HG03025 (cell line): ENCODE data around the gene ITGA3.

Experiments used
- ATAC-seq: cut with Tn5 transposase; IDR thresholded peaks from one replicate; pipeline ENCODE4 v1.9.1; 2021; ENCODE audit warnings: mild to moderate bottlenecking, moderate library complexity; ENCODE audit not compliant: unreplicated experiment, low FRiP score

Gene ITGA3

DNA sequence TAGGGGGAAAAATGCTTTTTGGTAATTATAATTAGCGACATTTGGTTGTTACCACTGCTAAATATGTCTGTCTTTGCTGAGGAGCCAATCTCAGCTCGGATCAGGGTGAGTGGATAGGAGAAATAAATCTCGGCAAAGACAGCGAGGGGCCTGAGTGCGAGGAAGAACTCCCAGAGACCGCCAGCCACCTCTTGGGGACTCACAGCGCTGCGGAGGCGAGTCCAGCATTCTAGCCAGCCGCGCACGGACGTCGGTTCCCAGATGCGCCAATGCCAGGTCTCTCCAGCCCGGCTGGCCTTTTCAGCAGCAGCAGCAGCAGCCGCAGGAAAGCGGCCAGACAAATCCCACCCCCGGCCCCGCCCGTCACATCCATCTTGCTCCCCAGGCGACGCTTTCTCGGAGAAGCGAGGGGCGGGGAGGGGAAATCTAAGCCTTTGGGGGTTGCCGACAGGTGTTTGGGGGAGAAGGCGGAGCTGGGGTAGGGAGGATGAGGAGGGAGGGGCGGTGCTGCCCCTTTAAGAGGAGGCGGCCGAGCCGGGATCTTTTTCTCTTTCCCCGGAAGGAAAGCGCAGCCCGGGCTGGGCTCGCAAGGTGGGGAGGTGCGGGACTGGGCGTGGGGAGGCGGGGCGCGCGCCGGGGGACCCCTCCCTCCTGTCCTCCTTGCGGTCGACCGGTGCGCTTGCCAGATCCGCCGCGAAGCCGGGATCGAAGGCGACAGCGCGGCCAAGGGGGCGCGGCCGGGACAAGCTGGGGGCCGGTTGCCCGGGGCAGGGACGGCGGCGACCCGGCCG is at the start of gene ITGA3:
TSS of gene ITGA3 (plus strand) at position 685 of the 791 bp plus-strand sequence. CDS start 330 bp downstream, outside the sequence.
- ATAC-seq, result no peak

DNA sequence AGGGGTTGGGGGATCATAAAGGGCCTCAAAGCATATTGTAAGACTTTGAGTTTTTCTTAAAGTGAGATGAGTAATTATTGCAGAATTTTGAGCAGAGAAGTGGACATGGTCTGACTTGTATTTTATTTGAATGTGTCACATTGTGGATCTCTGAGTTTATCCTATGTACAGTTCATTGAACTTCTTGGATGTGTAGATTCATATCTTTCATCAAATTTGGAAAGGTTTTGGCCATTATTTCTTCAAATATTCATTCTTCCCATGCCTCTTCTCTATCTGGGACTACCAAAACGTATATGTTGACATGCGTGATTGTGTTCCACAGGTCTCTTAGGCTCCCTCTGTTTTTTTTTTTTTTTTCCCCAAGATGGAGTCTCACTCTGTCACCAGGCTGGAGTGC is 46.6 kb upstream of the ITGA3 start:
- ATAC-seq, result no peak

DNA sequence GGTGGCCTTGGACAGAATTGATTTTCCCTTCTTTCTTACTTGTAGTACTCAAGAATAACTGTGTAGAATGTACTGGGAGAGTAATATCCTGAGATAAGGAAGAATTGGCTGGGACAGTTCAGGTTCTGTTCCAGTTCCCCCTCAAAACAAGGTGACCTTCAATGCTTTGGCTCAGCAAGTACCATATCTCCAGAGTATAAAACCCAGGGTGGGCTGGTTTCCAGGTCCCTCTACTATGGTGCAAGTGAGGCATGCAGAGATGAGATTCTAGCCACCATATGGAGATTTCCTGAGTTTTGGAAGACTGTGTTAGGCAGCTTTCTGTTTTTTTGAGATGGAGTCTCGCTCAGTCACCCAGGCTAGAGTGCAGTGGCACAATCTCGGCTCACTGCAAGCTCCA is 42.8 kb upstream of the ITGA3 start:
- ATAC-seq, result no peak

DNA sequence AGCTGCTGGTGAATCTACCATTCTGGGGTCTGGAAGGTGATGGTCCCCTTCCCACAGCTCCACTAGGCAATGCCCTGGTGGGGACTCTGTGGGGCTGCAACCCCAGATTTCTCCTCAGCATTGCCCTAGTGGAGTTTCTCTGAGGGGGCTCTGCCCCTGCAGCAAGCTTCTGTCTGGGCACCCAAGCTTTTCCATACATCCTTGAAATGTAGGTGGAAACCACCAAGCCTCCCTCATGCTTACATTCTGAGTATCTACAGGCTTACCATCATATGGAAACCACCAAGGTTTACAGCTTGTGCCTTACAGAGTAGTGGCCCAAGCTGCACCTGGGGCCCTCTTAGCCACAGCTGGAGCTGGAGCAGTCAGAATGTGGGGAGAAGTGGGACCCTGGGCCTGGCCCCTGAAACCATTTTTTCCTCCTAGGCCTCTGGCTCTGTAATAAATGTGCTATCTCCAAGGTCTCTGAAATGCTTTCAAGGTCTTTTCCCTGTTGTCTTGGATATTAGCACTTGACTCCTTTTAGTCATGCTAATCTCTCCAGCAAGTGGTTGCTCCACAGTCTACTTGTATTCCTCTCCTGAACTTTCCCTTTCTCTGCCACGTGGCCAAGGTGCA is 41.3 kb upstream of the ITGA3 start:
- ATAC-seq, result no peak

DNA sequence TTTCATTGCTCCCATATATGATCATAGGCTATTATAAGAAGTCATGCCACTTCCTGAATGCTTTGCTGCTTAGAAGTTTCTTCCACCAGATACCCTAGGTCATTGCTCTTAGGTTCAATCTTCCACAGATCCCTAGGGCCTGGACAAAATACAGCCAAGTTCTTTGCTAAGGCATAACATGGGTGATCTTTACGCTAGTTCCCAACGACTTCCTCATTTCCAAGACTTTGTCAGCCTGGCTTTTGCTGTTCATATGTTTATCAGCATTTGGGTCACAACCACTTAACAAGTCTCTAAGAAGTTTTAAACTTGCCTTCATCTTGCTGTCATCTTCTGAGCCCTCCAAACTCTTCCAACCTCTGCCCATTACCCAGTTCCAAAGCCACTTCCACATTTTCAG is 40.8 kb upstream of the ITGA3 start:
- ATAC-seq, result no peak

DNA sequence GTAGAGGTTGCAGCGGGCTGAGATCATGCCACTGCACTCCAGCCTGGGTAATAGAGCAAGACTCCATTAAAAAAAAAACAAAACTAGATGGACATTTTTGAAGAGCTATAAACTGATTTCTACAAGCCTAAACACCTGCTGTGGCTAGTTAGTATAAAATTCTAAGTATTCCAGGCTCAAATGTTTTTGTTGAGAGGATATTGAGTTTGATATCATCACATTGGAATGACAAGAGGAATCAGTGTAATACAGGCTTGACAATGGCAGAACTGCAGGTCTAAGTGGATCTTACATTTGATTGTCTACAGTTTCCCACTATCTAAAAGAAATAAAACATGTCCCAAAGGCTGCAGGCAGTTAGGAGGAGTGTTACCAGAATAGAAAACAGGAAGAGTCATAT is 37.0 kb upstream of the ITGA3 start:
- no peak for ATAC-seq

DNA sequence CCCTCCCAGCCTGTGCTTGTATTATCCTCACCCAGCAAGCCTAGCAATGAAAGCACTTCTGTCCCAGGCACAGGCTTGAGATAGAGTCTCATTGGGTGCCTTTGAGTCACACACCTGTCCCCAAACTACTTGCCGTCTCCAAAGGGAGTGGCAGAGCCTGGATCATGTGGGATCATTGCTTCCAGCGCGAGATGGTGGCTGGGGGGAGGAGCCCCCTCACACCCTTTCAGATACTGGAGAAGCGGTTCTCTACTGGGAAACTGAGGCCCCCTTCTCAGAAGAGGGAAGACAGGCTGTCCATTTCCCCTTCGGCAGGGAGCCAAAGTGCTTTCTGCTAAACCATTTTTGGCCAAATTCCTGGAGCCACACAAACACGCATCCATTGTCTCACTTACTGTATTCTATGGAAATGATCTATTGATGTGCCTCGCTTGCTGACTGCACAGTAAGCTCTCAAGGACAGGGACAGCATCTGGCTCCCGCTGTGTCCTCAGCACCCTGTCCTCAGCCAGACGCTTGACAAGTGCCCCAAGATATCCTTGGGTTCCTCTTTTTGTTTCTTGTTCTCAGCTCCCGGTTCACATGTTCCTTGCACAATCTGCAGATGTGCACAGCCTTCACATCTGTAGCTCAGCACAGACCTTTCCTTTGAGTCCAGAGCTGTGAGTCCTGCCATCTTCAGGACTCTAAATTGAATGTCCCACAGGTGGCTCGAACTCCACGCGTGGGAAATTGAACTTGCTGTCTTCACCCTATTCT is 34.9 kb upstream of the ITGA3 start:
- no peak for ATAC-seq

DNA sequence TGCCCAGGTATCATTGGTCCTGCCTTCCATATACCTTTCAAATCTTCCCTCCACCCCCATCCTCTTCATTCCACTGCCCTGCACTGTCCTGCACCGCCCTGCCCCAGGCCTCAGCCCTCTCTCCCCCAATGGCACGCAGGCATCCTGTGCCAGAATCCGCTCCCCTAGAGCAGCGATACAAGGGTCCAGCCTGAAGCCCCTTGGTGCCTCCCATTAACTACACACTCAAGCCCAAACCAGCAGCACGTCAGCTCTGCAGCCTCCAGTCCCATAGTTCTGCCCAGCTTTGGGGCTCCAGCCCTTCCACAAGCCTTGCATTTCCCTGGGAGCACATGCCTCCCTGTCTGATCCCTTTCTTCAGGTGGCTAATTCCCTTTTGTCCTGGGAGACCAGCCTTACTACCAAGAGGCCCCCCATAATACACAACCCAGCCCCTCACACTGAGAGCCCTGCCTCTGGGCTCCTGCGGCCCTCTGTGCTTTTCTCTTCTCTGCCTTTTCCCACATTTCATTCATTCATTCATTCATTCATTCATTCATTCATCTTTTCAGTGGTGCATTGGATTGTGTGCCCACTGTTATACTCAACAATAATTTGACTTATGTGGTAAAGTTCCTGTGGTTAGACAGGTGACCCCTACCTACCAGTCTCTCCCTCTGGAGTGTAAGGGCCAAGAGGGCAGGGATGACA is 34.1 kb upstream of the ITGA3 start:
- ATAC-seq, result no peak

DNA sequence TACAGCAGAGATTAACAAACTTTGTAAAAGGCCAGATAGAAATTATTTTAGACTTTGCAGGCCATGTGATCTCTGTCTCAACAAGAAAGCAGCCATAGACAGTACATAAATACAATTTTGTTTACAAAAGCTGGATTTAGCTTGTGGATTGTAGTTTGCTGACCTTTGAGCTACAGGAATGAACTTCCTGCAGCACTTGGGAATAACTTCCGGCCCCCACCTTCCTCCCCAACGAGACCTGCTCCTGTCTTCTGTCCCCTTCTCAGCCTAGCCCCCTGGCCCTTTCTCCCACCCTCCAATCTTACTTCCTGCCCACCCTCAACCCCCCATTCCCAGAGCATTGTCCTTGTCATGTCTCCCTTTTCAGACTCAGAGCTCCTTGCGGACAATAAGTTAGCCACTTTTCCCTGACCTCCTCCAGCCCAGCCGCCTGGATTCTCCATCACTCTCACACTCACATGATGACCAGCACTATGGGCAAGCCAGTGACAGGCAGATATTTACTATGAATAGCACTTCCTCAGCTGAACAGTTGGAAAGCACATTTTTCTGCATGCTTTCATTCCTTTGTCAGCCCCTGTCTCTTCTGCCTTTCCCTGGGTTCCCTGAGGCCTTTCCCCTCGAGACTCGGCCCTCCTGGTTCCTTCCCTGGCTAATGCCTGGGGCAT is 33.3 kb upstream of the ITGA3 start:
- ATAC-seq, result no peak

DNA sequence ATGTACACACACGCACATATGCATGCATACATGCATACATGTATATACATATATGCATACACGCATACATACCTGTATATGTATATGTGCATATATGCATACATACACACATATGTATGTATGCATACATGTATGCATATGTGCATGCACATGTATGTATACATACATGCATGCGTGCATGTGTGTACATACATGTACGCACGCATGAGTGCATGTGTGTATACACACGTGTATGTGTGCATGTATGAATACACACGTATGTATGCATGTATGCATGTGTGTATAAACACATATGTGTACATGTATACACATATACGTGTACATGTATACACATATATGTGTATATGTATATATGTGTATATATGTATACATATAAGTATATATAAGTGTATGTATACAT is 32.4 kb upstream of the ITGA3 start:
- ATAC-seq, result no peak

DNA sequence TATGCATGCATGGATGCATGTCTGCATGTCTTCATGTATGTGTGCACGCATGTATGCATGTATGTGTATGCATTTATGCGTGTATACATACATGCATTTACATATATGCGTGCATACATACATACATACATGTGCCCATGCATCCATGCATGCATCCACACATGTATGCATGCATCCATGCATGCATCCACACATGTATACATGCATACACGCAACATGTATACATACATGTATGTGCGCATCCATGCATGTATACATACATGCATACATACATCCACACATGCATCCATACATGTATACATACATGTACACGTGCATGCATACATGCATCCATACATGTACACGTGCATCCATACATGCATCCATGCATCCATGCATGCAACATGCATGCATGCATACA is 31.1 kb upstream of the ITGA3 start:
- ATAC-seq, result no peak

DNA sequence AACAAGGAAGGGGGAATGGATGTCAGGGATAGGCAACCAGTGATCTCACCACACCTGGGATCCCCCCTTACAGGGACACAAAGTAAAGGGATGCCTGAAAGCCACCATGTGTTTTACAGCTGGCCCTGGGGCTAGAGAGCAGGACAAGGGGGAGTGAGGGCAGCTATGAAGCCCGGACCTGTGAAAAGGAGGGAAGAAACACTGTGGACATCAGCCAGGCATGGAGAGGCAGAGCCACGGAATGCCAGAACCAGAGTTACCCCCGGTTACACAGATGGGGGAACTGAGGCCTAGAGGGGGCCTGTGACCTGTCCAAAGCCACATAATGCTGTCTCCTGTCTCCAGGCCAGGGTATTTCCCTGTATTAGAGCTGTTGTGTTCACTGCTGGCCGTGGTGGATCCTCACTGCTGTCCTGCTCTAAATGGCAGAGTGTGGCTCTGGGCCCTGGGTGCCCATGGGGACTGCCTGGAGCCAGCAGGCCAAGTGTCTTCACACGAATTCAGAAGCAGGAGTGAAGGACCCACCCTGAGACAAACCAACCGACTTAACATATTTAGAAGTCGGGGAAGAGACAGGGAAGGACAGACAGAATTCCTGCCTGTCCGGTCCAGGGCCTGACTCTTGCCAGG is 29.7 kb upstream of the ITGA3 start:
- no peak for ATAC-seq

DNA sequence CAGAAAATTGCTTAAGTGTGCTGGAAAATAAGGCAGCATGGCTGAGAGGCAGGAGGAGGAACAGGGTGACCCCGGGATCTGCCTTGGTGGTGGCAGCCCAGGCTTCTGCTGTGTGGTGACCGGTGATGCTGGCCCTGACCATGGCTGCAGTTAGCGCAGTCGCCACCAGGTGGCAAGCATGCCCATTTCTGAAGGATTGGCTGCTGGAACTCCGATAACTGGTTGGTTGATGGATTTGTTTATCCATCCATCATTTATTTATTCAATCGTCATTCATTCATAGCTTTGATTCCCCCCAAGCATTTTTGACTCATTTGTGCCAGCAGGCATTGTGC is 29.1 kb upstream of the ITGA3 start:
- no peak for ATAC-seq

DNA sequence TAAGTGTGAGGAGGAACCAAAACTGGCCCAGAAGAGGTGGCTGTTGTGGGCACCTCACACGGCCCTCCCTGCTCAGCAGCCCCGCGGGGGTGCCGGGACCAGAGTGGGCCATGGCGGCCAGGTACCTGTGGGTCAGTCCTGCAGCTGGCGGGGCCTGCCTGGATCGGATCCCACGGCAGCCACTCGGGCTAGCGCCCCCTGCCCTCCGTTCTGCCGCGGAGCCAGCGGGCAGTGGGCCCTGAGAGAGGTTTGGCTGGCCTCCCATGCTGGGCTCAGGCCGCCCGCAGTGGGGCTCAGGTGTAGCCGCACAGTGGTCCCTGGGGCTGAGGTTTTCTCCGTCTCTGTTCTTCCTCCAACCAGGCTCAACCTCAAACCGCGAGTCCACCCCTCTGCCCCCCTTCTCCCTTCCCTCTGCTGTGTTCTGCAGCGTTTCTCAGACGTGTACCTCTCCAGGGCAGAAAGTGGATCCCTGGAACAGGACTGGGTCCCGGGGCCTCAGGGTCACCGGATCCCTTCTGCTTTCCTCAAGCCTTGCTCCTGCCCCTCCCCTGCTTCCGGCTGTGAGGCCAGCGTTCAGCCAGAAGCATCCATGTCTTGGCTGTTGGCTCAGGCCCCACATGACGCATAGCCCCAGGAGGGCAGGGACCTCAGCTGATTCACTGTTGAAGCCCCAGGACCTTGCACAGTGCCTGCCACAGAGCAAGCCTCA is 28.6 kb upstream of the ITGA3 start:
- no peak for ATAC-seq

DNA sequence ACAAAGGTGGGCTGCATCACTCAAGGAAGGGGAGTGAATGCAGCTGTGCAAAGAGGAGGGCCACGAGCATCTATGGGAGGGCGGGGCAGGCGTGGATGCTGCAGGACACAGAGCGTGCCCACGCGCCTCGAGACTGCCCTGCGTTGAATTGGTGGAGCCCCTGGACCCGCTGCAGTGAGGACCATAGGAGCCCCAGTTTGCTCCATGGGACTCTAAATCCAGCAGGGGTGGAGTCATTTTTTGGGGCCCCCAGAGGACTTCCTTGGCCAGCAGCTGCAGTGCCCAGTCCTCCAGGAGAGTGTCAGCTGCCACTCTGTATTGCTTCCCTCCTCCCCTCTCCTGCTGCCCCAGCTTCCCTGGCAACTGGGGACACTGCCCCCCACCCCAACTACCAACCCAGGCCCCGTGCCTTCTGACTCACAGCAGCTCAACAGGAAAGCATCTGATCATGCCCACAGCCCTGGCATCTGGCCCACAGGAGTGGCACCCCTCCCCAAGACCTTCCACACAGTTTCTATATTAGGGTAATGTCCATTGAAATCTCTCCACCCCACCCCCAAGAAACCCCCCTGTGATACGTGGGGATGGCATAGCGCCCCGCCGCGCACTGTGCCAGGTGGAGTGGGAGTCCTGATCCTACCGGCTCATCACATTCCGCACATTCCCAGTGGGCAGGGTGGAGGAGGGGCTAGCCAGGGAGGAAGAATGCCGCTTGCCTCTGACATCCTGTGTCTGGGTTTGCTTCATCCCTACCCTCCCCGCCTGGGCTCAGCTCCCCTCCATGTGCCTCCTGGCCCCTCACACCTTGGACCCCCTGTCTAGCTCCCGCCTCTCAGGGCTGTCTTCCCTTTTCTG is 27.8 kb upstream of the ITGA3 start:
- ATAC-seq, result no peak

DNA sequence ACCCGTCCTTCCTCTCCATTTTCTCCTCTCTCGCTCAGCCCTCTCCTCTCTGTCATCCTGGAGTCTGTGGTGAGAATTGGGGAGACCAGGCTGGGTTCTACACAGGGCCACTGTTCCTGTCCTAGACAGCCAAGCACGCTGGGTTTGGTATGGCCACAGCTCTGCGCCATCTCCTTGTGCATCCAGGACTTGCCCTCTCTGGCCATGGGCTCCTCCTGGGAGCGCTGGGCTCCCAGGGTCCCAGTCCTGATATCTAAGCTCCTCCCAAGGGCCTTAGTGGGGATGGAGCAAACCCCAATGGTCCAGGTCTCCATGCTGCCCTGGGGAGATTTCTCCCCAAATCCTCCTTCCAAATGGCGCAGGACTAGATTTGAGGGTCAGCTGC is 27.2 kb upstream of the ITGA3 start:
- no peak for ATAC-seq

DNA sequence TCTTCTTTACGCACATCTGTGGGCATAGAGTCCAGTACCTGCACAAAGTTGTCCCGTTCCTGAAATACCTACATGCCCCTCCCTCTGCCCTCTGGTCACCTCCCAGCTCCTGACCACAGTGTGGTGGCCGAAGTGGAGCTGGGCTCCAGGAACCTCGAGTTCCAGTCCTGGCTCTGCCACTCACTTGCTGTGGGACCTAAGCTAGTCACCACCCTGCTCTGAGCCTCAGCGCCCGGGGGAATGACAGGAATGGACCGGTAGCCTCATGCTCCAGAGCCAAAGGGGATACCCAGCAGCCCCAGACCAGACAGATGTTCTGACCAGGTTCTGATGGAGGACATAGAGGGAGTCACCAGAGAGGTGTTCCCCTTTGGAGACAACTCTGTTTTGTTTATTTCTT is 26.7 kb upstream of the ITGA3 start:
- ATAC-seq, result no peak

DNA sequence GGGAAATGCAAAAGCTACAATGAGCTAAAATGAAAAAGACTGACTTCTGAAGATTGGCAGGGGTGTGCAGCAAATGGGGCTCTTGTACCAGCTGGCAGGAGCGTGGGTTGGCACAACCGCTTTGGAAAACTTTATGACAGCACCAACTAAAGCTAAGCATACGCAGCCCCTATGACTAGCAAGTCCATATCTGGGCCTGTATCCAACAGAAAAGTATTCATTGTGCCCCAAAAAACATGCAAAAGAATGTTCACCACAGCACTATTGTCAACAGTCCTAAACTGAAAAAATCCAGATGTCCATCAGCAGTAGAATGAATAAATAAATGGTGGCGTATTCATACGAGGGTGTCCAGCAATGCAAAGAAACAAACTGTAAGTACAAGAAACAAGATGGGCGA is 22.6 kb upstream of the ITGA3 start:
- no peak for ATAC-seq
